Stimulated activated memory B cell treated with anti-CD40 and anti-IgM and Interleukin-4, amounts not matched to agents 10 μg/mL and 1 μg/mL and 100 μg/mL, for 72 hours (primary cell): ENCODE data around the gene USP15.

Source experiments
- ATAC-seq: fragments of 150-1000 bp; cut with Tn5 transposase; 2 replicates; pipeline ENCODE4 v1.10.0; 2021
- H3K27ac Mint-ChIP-seq: one replicate; pipeline ENCODE4 v1.8.0; 2022; ENCODE audit warnings: mild to moderate bottlenecking, mixed read lengths
- H3K27me3 Mint-ChIP-seq: one replicate; pipeline ENCODE4 v1.8.0; 2022; ENCODE audit warnings: mixed read lengths
- H3K36me3 Mint-ChIP-seq: one replicate; pipeline ENCODE4 v1.8.0; 2022; ENCODE audit warnings: mixed read lengths
- H3K4me1 Mint-ChIP-seq: one replicate; pipeline ENCODE4 v1.8.0; 2022; ENCODE audit warnings: mixed read lengths
- H3K4me3 Mint-ChIP-seq: one replicate; pipeline ENCODE4 v1.8.0; 2022; ENCODE audit warnings: mild to moderate bottlenecking, moderate library complexity, mixed read lengths
- H3K9me3 Mint-ChIP-seq: one replicate; pipeline ENCODE4 v1.8.0; 2022; ENCODE audit warnings: mixed read lengths

Gene USP15

GRCh38 chr12:62288328-62288727 lies 28.1 kb downstream of the USP15 start:
- Mint-ChIP-seq H3K4me1 (peaks cover 82% of the 10 kb centered on the region), H3K27me3 (no peaks in the 10 kb centered on the region), H3K27ac (no peak overlapping the region), H3K36me3 (peaks cover 66% of the 10 kb centered on the region), H3K9me3 (peaks cover 14% of the 10 kb centered on the region), H3K4me3 (no peak overlapping the region)
- ATAC-seq, result no peak

- no peaks in the 10 kb centered on the region for H3K27me3 Mint-ChIP-seq
- H3K27ac Mint-ChIP-seq, result no peak overlapping the region
- ATAC-seq, result no peak
- H3K9me3 Mint-ChIP-seq, result peaks cover 10% of the 10 kb centered on the region
- H3K4me1 Mint-ChIP-seq, result peaks cover 78% of the 10 kb centered on the region
- H3K4me3 Mint-ChIP-seq, result no peak overlapping the region
- peaks cover 67% of the 10 kb centered on the region for H3K36me3 Mint-ChIP-seq
Observed at GRCh38 chr12:62290846-62291245, 30.6 kb downstream of the USP15 start.

GRCh38 chr12:62291864-62292760 lies 31.9 kb downstream of the USP15 start:
- peaks cover 8% of the 10 kb centered on the region for H3K9me3 Mint-ChIP-seq
- peaks cover 67% of the 10 kb centered on the region for H3K36me3 Mint-ChIP-seq
- peaks cover 78% of the 10 kb centered on the region for H3K4me1 Mint-ChIP-seq
- peak; percentile 85 for ATAC-seq
- H3K4me3 Mint-ChIP-seq, result no peak overlapping the region
- peak overlapping the region; percentile 48 for H3K27ac Mint-ChIP-seq
- H3K27me3 Mint-ChIP-seq, result no peaks in the 10 kb centered on the region

GRCh38 chr12:62292761-62293344 lies 32.6 kb downstream of the USP15 start:
- Mint-ChIP-seq H3K9me3 (peaks cover 8% of the 10 kb centered on the region), H3K36me3 (peaks cover 67% of the 10 kb centered on the region), H3K27ac (peak overlapping the region; percentile 48), H3K4me1 (peaks cover 78% of the 10 kb centered on the region), H3K27me3 (no peaks in the 10 kb centered on the region), H3K4me3 (peak overlapping the region; percentile 3)
- peak; percentile 31 for ATAC-seq

GRCh38 chr12:62294378-62294777 lies 34.2 kb downstream of the USP15 start:
- H3K27ac Mint-ChIP-seq, result no peak overlapping the region
- no peaks in the 10 kb centered on the region for H3K27me3 Mint-ChIP-seq
- peaks cover 65% of the 10 kb centered on the region for H3K36me3 Mint-ChIP-seq
- no peak for ATAC-seq
- peaks cover 71% of the 10 kb centered on the region for H3K4me1 Mint-ChIP-seq
- H3K4me3 Mint-ChIP-seq, result no peak overlapping the region
- peaks cover 2% of the 10 kb centered on the region for H3K9me3 Mint-ChIP-seq

- H3K4me3 Mint-ChIP-seq, result no peak overlapping the region
- no peak for ATAC-seq
- peaks cover 68% of the 10 kb centered on the region for H3K4me1 Mint-ChIP-seq
- no peaks in the 10 kb centered on the region for H3K27me3 Mint-ChIP-seq
- no peaks in the 10 kb centered on the region for H3K9me3 Mint-ChIP-seq
- H3K27ac Mint-ChIP-seq, result peak overlapping the region; percentile 32
- H3K36me3 Mint-ChIP-seq, result peaks cover 56% of the 10 kb centered on the region
Observed at GRCh38 chr12:62296001-62296400, 35.8 kb downstream of the USP15 start.

- ATAC-seq, result no peak
- H3K9me3 Mint-ChIP-seq, result no peaks in the 10 kb centered on the region
- peaks cover 69% of the 10 kb centered on the region for H3K4me1 Mint-ChIP-seq
- H3K4me3 Mint-ChIP-seq, result no peak overlapping the region
- H3K27ac Mint-ChIP-seq, result peak overlapping the region; percentile 23
- peaks cover 53% of the 10 kb centered on the region for H3K36me3 Mint-ChIP-seq
- no peaks in the 10 kb centered on the region for H3K27me3 Mint-ChIP-seq
Observed at GRCh38 chr12:62297321-62297720, 37.1 kb downstream of the USP15 start.

GRCh38 chr12:62299617-62300016 lies 39.4 kb downstream of the USP15 start:
- no peak for ATAC-seq
- H3K4me1 Mint-ChIP-seq, result peaks cover 57% of the 10 kb centered on the region
- no peaks in the 10 kb centered on the region for H3K27me3 Mint-ChIP-seq
- peaks cover 2% of the 10 kb centered on the region for H3K9me3 Mint-ChIP-seq
- H3K36me3 Mint-ChIP-seq, result peaks cover 72% of the 10 kb centered on the region
- H3K4me3 Mint-ChIP-seq, result no peak overlapping the region
- no peak overlapping the region for H3K27ac Mint-ChIP-seq

GRCh38 chr12:62301080-62301798 lies 41.0 kb downstream of the USP15 start:
- no peak overlapping the region for H3K4me3 Mint-ChIP-seq
- H3K9me3 Mint-ChIP-seq, result peaks cover 3% of the 10 kb centered on the region
- H3K27ac Mint-ChIP-seq, result no peak overlapping the region
- H3K4me1 Mint-ChIP-seq, result peaks cover 47% of the 10 kb centered on the region
- H3K27me3 Mint-ChIP-seq, result no peaks in the 10 kb centered on the region
- no peak for ATAC-seq
- peaks cover 72% of the 10 kb centered on the region for H3K36me3 Mint-ChIP-seq

GRCh38 chr12:62301799-62302133 lies 41.6 kb downstream of the USP15 start:
- H3K4me1 Mint-ChIP-seq, result peaks cover 41% of the 10 kb centered on the region
- peaks cover 72% of the 10 kb centered on the region for H3K36me3 Mint-ChIP-seq
- H3K27ac Mint-ChIP-seq, result no peak overlapping the region
- no peak for ATAC-seq
- peaks cover 3% of the 10 kb centered on the region for H3K9me3 Mint-ChIP-seq
- H3K4me3 Mint-ChIP-seq, result no peak overlapping the region
- H3K27me3 Mint-ChIP-seq, result no peaks in the 10 kb centered on the region

- no peak overlapping the region for H3K4me3 Mint-ChIP-seq
- H3K27me3 Mint-ChIP-seq, result no peaks in the 10 kb centered on the region
- no peak overlapping the region for H3K27ac Mint-ChIP-seq
- H3K9me3 Mint-ChIP-seq, result peaks cover 3% of the 10 kb centered on the region
- ATAC-seq, result no peak
- peaks cover 36% of the 10 kb centered on the region for H3K4me1 Mint-ChIP-seq
- peaks cover 73% of the 10 kb centered on the region for H3K36me3 Mint-ChIP-seq
Observed at GRCh38 chr12:62304560-62304959, 44.4 kb downstream of the USP15 start.

- no peaks in the 10 kb centered on the region for H3K27me3 Mint-ChIP-seq
- no peak for ATAC-seq
- no peak overlapping the region for H3K27ac Mint-ChIP-seq
- H3K9me3 Mint-ChIP-seq, result peaks cover 3% of the 10 kb centered on the region
- H3K4me3 Mint-ChIP-seq, result no peak overlapping the region
- H3K4me1 Mint-ChIP-seq, result peaks cover 36% of the 10 kb centered on the region
- peaks cover 76% of the 10 kb centered on the region for H3K36me3 Mint-ChIP-seq
Observed at GRCh38 chr12:62305778-62306177, 45.6 kb downstream of the USP15 start.

- Mint-ChIP-seq H3K4me1 (peaks cover 36% of the 10 kb centered on the region), H3K36me3 (peaks cover 80% of the 10 kb centered on the region), H3K27me3 (no peaks in the 10 kb centered on the region), H3K4me3 (no peak overlapping the region), H3K27ac (no peak overlapping the region), H3K9me3 (peaks cover 3% of the 10 kb centered on the region)
- ATAC-seq, result no peak
Observed at GRCh38 chr12:62306569-62307530, 46.6 kb downstream of the USP15 start.

GRCh38 chr12:62308201-62308600 lies 48.0 kb downstream of the USP15 start:
- H3K4me1 Mint-ChIP-seq, result peaks cover 37% of the 10 kb centered on the region
- H3K27ac Mint-ChIP-seq, result no peak overlapping the region
- no peak for ATAC-seq
- H3K27me3 Mint-ChIP-seq, result no peaks in the 10 kb centered on the region
- no peak overlapping the region for H3K4me3 Mint-ChIP-seq
- H3K36me3 Mint-ChIP-seq, result peaks cover 74% of the 10 kb centered on the region
- H3K9me3 Mint-ChIP-seq, result peaks cover 3% of the 10 kb centered on the region
